OCI-LY7 (cell line): ENCODE measurements around the gene GRID1.

Experiments used
- EZH2phosphoT487 ChIP-seq: fragments of 200-600 bp; sonication (generic); IDR thresholded peaks from 2 replicates; pipeline ENCODE4 v1.6.1; 2018; ENCODE audit warnings: low read depth, borderline replicate concordance, mild to moderate bottlenecking, mixed run types, antibody characterized with exemption, low read length, moderate library complexity, mixed read lengths
- TF ChIP-seq, protein P1 (sequence below): fragments of 200-600 bp; sonication (generic); conservative IDR thresholded peaks from 2 replicates; pipeline ENCODE4 v1.5.1; 2014; ENCODE audit warnings: mild to moderate bottlenecking, antibody characterized with exemption, low read length, moderate library complexity, mixed read lengths

DNA sequence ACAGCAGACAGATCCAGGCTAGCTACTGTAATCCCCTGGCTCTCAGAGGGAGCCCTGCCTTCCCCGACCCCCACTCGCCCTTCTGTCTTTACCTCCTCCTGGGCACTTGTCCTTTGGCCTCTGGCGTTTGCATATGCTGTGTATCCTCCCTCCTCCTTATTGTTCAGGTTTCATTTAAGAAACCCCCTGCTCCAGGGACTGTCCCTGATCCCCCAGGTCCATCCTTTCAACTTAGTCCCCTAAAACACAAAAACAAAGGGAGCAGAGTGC is 25.7 kb downstream of the GRID1 start:
- TF ChIP-seq, protein P1, sequence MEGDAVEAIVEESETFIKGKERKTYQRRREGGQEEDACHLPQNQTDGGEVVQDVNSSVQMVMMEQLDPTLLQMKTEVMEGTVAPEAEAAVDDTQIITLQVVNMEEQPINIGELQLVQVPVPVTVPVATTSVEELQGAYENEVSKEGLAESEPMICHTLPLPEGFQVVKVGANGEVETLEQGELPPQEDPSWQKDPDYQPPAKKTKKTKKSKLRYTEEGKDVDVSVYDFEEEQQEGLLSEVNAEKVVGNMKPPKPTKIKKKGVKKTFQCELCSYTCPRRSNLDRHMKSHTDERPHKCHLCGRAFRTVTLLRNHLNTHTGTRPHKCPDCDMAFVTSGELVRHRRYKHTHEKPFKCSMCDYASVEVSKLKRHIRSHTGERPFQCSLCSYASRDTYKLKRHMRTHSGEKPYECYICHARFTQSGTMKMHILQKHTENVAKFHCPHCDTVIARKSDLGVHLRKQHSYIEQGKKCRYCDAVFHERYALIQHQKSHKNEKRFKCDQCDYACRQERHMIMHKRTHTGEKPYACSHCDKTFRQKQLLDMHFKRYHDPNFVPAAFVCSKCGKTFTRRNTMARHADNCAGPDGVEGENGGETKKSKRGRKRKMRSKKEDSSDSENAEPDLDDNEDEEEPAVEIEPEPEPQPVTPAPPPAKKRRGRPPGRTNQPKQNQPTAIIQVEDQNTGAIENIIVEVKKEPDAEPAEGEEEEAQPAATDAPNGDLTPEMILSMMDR = no peak
- no peak for TF ChIP-seq EZH2phosphoT487
